Mesodermal cell (in vitro differentiated cells): Measurements from ENCODE around the gene ZNF581.

ENCODE experiments used
- H3K27ac ChIP-seq: 2 replicates; pipeline ENCODE4 v1.7.0; 2013; ENCODE audit warnings: mild to moderate bottlenecking, low read depth, low read length, moderate library complexity; ENCODE audit not compliant: severe bottlenecking
- H3K36me3 ChIP-seq: 2 replicates; pipeline ENCODE4 v1.7.1; 2013; ENCODE audit warnings: mild to moderate bottlenecking, low read length, moderate library complexity; ENCODE audit not compliant: control insufficient read depth, insufficient read depth
- H3K4me1 ChIP-seq: one replicate; pipeline ENCODE4 v1.7.1; 2013; ENCODE audit warnings: mild to moderate bottlenecking, low read length; ENCODE audit not compliant: insufficient read depth, control insufficient read depth, poor library complexity, severe bottlenecking
- H3K4me3 ChIP-seq: 2 replicates; pipeline ENCODE4 v1.7.0; 2013; ENCODE audit warnings: low read length, control low read depth, mild to moderate bottlenecking; ENCODE audit not compliant: insufficient read depth, poor library complexity, severe bottlenecking; ENCODE audit errors: extremely low read depth
- H3K9me3 ChIP-seq: 2 replicates; pipeline ENCODE4 v1.7.1; 2013; ENCODE audit warnings: mild to moderate bottlenecking, low read length, moderate library complexity; ENCODE audit not compliant: control insufficient read depth
- WGBS, 2 experiments: methylation state at CpG; one replicate each; pipeline ENCODE4 v1.1.5; 2013; ENCODE audit warnings: missing lambda C conversion rate in 2 of 2; ENCODE audit not compliant: insufficient coverage in 2 of 2; 5-methylcytosine and 5-hydroxymethylcytosine counted together

The ZNF581 gene

DNA sequence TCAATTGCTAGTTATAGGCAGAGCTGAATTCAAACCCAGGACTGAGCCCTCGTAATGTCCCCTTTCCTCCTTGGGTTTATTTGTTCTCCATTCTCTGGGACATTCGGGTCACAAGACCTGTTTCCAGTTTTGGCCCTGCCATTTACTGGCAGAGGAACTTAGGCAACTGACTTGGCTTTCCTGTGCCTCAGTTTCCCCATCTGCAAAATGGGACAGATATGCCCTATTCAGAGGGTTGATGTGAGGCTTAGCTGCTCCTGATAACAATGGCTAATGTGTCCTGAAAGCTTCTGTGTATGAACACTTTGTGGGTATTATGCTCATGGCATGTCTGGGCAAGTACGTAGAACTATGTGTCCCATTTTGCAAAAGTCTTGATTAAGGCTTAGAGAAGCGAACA is 42.4 kb upstream of the ZNF581 start:
- Histone ChIP-seq H3K9me3 (no peaks in the 10 kb centered on the region), H3K27ac (peak overlapping the region; percentile 97), H3K36me3 (peaks cover 16% of the 10 kb centered on the region), H3K4me3 (peak overlapping the region; percentile 61), H3K4me1 (peaks cover 9% of the 10 kb centered on the region)
- 90 to 97% methylated on average over 4 of the region's 4 CpGs for WGBS, 2 experiments

DNA sequence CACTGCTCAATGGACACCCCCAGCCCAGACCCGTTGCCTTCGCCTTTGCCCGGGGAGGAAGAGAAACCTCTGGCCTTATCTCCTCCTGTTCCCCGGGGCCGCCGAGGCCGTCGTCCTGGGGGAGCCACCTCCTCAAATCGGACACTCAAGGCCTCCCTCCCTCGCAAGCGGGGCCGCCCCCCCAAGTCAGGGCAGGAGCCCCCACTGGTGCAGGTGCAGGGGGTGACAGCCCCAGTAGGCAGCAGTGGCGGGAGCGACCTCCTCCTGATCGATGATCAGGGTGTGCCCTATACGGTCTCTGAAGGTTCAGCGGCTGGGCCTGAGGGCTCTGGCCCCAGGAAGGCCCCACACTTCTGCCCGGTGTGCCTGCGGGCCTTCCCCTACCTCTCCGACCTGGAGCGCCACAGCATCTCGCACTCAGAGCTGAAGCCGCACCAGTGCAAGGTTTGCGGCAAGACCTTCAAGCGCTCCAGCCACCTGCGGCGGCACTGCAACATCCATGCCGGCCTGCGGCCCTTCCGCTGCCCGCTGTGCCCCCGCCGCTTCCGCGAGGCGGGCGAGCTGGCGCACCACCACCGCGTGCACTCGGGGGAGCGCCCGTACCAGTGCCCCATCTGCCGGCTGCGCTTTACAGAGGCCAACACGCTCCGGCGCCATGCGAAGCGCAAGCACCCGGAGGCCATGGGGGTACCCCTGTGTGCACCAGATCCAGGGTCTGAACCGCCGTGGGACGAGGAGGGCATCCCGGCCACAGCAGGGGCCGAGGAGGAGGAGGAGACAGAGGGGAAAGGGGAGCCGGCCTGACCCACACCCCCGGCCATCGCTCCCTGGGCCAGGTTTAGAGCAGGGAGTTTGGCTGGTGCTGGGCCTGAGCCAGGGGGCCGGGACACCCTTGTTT is 41.1 kb upstream of the ZNF581 start:
- peaks cover 14% of the 10 kb centered on the region for H3K36me3 ChIP-seq
- peaks cover 12% of the 10 kb centered on the region for H3K4me1 ChIP-seq
- no peaks in the 10 kb centered on the region for H3K9me3 ChIP-seq
- no peak overlapping the region for H3K4me3 ChIP-seq
- no peak overlapping the region for H3K27ac ChIP-seq
- WGBS, 2 experiments = 97% methylated on average over 45 to 57 of the region's 60 CpGs

DNA sequence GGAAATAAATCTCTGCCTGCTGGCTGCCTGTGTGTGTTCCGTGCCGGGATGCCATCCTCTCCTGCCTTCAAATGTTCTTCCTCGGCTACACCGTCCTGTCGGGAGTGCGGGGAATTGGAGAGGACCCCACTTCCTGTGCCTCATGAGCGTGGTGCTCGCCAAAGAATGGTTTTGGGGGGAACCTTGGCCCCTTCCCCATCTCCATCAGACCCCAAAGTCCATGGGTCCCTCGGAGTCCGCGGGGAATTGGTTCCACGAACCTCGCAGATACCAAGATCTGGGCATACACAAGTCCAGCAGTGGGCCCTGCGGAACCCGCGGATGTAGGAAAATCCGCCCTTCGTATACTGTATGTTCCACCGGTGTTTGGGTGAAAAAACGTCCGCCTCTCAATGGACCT is 40.3 kb upstream of the ZNF581 start:
- Histone ChIP-seq H3K27ac (no peak overlapping the region), H3K4me3 (no peak overlapping the region), H3K9me3 (no peaks in the 10 kb centered on the region), H3K4me1 (peaks cover 12% of the 10 kb centered on the region), H3K36me3 (peaks cover 19% of the 10 kb centered on the region)
- 93 to 96% methylated on average over 21 of the region's 21 CpGs for WGBS, 2 experiments

DNA sequence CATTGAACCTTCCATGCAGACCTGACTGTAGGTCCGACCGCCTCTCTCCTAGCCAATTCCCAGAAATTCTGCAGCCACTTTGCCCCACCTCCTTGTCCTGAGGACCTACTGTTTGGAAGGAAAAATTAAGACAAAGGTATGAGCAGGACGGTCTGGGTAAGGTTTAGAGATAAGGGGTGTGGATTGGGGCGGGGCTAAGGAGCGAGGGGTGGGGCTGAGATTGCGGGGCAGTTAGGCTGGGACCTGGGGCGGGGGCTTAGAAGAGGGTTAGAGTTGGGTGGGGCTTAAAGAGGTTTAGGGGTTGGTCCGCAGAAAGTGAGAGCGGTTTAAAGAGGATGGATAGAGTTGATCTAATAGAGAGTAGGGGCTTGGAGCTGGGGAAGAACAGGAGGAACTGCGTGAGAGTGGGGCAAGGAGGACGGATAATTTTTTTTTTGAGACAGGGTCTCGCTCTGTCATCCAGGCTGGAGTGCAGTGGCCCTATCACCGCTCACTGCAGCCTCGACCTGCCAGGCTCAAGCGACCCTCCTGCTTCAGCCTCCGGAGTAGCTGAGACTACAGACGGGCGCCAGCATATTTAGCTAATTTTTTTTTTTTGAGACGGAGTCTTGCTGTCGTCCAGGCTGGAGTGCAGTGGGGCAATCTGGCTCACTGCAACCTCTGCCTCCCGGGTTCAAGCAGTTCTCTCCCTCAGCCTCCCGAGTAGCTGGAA is 39.7 kb upstream of the ZNF581 start:
- Histone ChIP-seq H3K36me3 (peaks cover 21% of the 10 kb centered on the region), H3K4me1 (peaks cover 12% of the 10 kb centered on the region), H3K4me3 (peak overlapping the region; percentile 89), H3K27ac (peak overlapping the region; percentile 94), H3K9me3 (no peaks in the 10 kb centered on the region)
- 91 to 94% methylated on average over 21 to 22 of the region's 22 CpGs for WGBS, 2 experiments

DNA sequence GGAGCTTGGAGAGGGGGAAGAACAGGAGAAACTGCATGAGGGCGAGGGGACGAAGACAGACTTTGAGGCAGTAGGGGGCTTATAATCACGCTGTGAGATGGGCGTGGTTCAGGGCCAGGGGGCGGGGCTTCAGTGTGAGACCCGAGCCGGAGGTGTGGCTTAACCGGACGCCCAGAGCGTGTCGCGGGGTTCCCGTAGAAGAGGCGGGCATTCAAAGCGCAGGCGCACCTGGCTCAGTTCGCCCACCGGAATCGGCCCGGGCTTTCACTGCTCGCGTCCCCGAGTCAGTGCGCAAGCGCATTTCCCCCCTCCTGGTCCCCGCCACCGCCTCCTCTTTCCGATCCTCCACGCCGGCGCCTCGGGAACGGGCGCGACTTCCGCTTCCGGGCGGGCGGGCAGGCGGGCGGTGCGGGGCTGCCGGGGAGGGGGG is 38.2 kb upstream of the ZNF581 start:
- 0% methylated on average over 27 to 28 of the region's 43 CpGs for WGBS, 2 experiments

DNA sequence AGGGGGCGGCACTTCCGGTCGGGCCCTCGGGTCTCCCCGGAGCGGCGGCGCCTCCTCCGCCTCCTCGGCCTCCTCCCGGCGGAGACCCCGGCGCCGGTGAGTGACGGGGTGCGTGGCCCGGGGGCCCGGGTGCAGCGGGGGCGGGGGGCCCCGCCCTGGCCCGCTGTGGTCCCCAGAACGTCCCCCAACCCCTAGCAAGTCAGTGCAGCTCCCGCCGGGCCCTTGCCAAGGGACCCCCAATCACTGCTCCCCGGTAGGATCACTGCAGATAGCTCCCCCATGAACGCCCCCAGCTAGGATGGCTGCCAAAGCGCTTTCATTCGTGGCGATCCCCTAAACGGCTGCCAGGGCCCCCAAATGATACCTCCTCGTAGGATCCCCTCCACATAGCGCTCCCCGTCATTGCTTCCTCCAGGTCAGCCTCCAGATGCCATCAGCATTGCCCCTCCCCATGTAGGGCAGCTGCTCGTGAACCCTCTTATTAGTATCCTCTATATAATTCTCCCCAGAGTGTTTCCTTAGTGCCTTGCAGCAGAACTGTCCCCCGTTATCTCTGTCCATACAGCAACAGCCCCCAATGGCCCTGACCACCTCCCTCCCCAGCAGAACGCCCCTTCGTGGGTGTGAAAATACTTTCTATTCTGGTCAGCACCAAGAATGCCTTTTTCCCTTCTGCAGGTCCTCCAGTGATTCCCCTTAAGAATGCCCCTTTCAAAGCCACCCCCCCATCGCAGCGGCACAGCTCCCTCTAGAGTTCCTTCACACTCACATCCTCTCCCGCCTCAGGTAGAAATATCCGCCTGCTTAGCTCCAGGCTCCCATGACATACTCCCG is 37.6 kb upstream of the ZNF581 start, which contains the start of gene ZNF865:
TSS of gene ZNF865 (plus strand) at position 11 of the 834 bp plus-strand sequence. CDS start 7,972 bp downstream, outside the sequence.
- peaks cover 10% of the 10 kb centered on the region for H3K4me1 ChIP-seq
- peak within 1 kb of the TSS; percentile 89 for H3K4me3 ChIP-seq
- peak within 1 kb of the TSS; percentile 94 for H3K27ac ChIP-seq
- 0 to 2% methylated on average over 21 to 39 of the region's 44 CpGs for WGBS, 2 experiments
- no peaks in the 10 kb centered on the region for H3K9me3 ChIP-seq
- H3K36me3 ChIP-seq = peaks cover 42% of the 10 kb centered on the region

More for the DNA sequence above, 38.2 kb upstream of the ZNF581 start:
- H3K36me3 ChIP-seq = peaks cover 36% of the 10 kb centered on the region
- peaks cover 12% of the 10 kb centered on the region for H3K4me1 ChIP-seq
- H3K9me3 ChIP-seq = no peaks in the 10 kb centered on the region
- peak overlapping the region; percentile 89 for H3K4me3 ChIP-seq
- peak overlapping the region; percentile 94 for H3K27ac ChIP-seq

DNA sequence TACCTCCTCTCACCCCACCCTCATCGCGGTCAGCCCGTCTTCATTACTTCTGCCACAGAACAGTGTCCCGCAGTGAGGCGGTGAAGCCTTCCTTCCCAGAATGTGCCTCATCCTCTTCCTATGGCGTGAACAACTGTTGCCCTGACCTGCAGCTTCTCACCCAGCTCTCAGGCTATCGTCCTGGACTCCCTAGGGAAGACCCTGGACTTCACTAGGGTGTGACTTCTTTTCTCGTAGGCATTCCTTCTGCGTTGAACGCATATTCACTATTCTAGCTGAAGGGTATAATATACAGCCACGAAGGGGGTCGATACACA is 37.0 kb upstream of the ZNF581 start:
- peak overlapping the region; percentile 89 for H3K4me3 ChIP-seq
- peaks cover 48% of the 10 kb centered on the region for H3K36me3 ChIP-seq
- peak overlapping the region; percentile 94 for H3K27ac ChIP-seq
- H3K4me1 ChIP-seq = peaks cover 4% of the 10 kb centered on the region
- WGBS, 2 experiments = 29 to 34% methylated on average over 12 of the region's 12 CpGs
- H3K9me3 ChIP-seq = no peaks in the 10 kb centered on the region

DNA sequence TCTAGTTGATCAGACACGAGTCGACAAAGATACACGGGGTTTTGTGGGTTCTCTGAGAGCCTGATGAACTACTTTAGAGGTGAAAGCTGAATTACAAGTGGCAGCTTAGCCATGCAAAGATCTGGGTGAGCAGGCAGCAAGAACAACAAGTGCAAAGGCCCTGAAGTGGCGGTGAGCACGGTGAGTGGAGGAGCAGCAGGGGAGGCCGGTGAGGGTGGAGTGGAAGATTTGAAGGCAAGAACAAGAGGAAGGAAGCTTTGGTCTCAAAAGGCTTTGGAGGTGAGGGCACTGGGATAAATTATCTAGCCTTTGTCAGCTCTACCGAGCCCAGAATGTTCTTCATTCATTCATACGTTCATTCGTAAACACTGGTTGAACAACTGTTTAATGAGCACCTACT is 36.6 kb upstream of the ZNF581 start:
- Histone ChIP-seq H3K4me1 (peaks cover 3% of the 10 kb centered on the region), H3K9me3 (no peaks in the 10 kb centered on the region), H3K36me3 (peaks cover 48% of the 10 kb centered on the region), H3K4me3 (peak overlapping the region; percentile 89), H3K27ac (no peak overlapping the region)
- WGBS, 2 experiments = 85 to 95% methylated on average over 6 to 7 of the region's 9 CpGs

DNA sequence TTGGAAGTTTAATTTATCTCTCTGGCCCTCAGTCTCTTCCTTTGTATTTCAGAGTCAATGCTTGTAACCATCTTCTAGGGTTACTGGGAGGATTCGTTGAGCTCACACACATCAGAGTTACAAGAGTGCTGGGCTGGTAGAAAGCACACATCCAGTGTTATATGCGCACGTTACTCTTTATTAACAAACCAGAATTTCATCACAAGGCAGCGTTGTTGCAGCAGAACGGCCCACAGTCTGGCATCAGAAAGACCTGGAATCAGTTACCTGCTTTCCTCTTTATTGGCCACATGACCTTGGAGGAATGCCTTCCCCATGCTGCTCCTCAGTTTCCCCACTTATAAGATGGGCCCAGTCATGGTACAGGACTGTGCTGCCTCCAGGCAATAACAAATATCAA is 34.1 kb upstream of the ZNF581 start:
- H3K36me3 ChIP-seq = peaks cover 50% of the 10 kb centered on the region
- peaks cover 3% of the 10 kb centered on the region for H3K4me1 ChIP-seq
- H3K27ac ChIP-seq = no peak overlapping the region
- WGBS, 2 experiments = 93 to 100% methylated on average over 4 to 5 of the region's 5 CpGs
- H3K9me3 ChIP-seq = no peaks in the 10 kb centered on the region
- H3K4me3 ChIP-seq = no peak overlapping the region

DNA sequence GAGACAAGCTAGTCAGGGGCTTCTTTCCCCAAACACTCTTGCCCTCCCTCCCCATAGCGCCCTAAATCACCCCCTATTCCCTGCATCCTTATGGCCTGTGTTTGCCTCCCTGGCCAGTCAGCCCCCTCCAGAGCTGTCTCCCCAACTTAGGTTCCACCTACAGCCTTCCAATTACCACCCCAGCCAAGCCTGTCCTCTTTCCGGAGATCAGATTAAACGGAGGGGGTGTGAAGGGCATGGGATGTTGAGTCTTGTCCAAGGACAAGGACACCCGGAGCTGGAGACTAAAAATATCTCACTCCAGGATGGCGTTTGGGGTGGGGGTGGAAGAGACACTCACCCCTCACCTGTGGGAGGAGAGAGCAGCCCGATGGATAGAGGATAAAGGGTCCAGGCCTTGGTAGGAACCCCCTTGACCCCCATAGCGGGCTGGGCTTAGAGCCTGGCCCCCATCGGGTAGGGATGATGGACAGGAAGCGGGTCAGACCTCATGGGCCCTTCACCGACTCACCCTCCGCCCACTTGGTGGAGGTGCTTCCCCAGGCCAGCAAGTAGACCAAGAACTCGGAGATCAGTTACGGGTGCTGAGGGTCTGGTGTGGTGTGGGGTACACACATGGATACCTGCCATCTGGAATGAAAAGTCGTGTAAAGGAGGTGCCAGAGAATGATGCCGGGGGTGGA is 32.0 kb upstream of the ZNF581 start:
- Histone ChIP-seq H3K27ac (no peak overlapping the region), H3K9me3 (no peaks in the 10 kb centered on the region), H3K36me3 (peaks cover 59% of the 10 kb centered on the region), H3K4me3 (no peak overlapping the region), H3K4me1 (peaks cover 3% of the 10 kb centered on the region)
- 95 to 98% methylated on average over 6 to 11 of the region's 15 CpGs for WGBS, 2 experiments
